Activated T-cell treated with anti-CD3 and anti-CD28 coated beads for 4 hours (primary cell): ENCODE results near the gene CEP57L1.
"Not testable (repeated sequence)": the region's sequence is repeated elsewhere in the genome, so short reads cannot be mapped to it uniquely, and the experiment has no call there.

Source experiments
- DNase-seq: peaks from one replicate; pipeline ENCODE4 v3.0.0-alpha.2; 2020

Gene CEP57L1

DNA sequence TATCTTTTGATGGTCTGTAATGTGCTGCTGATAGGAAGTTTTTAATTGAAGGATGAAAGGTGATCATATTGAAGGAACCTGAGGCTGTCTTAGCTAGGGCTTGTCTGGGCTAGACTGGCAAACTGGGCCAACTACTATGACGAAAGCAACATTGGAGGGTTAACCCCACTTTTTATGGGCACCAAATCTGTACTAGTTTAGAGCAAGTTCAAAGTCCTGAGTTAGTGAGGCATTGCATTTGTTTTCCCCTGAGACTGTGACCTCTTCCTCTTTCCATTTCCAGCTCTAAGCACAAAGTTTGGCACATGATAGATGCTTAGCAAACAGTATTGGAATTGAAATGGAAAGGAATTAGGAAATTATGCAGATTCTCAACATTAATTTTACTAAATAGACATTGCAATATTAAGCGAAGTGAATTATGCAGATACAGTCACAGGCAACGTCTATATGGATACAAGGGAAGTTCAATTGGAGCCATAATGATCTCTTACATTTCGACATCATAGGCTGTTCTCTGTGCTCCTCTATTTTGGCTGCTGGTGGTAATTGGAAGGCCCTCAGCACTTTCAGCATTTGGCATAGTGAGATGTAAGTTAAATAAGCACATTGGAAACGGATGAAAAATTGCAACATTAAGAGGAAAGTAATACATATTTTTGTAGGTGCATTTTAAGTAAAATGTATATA, 22.2 kb downstream of the CEP57L1 start:
- no peak for DNase-seq

DNA sequence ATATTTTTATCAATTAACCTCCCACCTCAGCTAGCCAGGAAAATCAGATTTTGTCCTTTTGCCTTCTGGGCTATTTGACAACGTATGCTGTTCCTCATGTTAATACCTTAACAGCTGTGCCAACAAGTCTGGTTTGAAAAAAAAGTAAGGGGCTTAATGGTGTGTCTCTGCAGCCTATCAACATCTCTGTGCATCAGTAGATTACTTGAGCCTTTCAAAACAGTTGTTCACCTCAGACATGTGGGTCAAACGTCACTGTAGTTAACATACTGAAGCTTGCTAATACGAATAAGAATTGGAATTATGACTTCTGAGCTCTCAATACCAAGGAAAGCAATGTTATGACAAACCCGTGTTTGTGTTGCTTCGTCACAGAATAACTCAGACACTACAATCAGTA, 23.0 kb downstream of the CEP57L1 start:
- DNase-seq: no peak

DNA sequence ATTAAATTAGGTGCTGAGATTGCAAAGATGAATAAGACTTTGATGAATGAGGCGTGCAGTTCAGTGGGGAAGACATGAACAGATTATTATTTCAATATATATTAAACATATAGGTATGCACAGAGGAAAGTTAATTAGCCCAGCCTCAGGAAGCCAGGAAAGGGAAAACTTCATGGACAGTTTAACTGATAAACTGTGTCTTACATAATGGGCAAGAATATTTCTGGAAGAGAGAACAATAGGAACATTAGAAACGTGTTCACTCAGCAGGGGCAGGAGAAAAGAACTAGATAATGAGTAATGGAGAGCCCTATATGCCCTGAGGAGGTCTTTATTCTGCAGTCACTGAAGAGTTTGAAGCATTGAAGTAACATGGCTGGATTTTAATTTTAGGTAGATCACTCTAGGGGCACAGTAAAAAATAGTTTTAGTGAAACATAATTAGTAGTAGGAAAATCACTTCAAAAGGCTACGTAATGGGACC, 23.6 kb downstream of the CEP57L1 start:
- DNase-seq: no peak

DNA sequence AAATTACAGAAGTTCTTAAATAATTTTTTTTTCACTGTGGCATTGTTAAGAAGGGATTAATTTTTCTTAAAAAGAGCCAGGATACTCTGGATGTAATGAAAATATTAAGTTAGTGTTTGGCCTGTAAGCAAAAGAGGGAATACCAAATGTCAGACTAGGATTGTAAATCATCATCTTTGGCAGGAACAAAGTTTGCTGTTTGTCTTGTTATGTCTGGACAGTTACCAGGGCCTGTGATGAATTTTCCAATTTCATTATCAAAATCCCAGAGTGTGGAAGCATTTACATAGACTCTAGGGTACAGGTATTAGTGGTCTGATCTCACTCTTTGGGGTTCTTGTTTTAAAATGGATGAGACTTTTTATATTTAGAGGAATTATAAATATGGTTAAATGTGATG, 26.1 kb downstream of the CEP57L1 start:
- no peak for DNase-seq

DNA sequence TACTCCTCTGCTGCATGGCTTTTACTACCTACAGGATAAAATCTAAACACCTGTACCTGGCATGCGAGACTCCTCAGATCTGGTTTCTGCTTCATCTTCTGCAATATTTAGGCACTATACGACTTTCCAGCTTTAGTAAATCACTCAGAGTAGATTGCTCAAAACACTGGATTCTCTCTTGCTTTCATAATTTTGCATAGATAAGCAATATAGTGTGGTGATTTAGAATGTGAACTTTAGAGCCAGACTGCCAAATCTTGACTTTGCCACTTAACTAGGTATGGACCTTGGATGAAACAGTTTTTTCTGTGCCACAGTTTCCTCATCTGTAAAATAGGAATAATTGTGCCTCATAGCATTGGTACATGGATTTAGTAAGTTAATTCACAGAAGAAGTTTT, 28.9 kb downstream of the CEP57L1 start:
- DNase-seq: no peak

DNA sequence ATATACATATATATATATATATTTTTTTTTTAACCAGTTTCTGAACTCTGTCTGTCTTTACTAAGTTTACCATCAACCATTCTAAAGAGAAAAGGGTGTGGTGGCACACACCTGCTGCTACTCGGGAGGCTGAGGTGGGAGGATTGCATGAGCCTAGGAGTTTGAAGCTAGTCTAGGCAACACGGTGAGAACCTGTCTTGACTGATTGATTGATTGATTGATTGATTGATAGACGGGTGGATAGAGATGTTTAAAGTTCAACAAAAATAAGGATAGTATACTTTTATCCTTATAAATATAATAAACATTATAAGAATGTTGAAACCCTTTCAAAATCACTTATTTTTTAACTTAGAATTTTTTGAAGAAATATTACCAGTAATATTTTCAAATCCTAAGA, 30.2 kb downstream of the CEP57L1 start:
- DNase-seq: no peak

DNA sequence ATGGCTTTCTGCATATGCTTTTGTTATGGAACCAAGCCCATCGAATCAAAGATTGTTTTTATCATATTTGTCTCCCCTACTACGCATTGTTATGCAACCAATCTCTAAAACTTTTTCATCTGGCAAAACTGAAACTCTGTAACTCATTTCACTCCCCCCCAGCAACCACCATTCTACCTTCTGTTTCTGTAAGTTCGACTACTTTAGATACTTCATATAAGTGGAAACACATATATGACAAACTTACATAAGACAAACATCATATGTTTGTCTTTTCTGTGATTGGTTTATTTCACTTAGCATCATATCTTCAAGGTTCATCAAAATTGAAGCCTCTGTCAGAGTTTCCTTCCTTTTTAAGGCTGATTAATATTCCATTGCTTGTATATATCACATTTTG, 34.8 kb downstream of the CEP57L1 start:
- DNase-seq: no peak

DNA sequence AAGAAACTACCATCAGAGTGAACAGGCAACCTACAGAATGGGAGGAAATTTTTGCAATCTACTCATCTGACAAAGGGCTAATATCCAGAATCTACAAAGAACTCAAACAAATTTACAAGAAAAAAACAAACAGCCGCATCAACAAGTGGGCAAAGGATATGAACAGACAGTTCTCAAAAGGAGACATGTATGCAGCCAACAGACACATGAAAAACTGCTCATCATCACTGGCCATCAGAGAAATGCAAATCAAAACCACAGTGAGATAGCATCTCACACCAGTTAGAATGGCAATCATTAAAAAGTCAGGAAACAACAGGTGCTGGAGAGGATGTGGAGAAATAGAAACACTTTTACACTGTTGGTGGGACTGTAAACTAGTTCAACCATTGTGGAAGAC, 40.3 kb downstream of the CEP57L1 start:
- not testable (repeated sequence) for DNase-seq

DNA sequence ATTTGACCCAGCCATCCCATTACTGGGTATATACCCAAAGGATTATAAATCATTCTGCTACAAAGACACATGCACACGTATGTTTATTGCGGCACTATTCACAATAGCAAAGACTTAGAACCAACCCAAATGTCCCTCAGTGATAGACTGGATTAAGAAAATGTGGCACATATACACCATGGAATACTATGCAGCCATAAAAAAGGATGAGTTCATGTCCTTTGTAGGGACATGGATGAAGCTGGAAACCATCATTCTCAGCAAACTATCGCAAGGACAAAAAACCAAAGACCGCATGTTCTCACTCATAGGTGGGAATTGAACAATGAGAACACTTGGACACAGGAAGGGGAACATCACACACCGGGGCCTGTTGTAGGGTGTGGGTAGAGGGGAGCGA, 40.7 kb downstream of the CEP57L1 start:
- not testable (repeated sequence) for DNase-seq

DNA sequence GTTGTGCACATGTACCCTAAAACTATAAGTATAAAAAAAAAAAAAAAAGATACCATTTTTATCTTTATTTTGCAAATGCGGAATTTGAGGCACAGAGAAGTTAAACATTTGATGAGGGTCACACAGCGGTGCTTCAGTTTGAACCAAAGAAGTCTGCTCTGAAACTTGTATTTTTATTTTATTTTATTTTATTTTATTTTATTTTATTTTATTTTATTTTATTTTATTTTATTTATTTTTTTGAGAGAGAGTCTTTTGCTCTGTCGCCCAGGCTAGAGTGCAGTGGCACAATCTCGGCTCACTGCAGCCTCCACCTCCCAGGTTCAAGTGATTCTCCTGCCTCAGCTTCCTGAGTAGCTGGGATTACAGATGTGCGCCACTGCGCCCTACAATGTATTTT, 41.2 kb downstream of the CEP57L1 start:
- not testable (repeated sequence) for DNase-seq

DNA sequence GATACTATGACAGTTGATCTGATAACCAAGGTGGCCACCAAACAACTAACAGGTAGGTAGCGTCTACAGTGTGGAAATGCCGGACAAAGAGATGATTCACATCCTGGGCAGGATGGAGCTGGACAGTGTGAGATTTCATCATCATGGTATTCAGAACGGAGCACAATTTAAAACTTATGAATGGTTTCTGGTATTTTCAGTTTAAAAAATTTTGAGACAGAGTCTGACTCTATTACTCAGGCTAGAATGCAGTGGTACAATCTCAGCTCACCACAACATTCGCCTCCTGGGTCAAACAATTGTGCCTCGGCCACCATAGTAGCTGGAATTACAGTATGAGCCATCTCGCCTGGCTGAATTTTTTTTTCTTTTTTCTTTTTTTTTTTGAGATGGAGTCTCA, 43.8 kb downstream of the CEP57L1 start:
- no peak for DNase-seq

DNA sequence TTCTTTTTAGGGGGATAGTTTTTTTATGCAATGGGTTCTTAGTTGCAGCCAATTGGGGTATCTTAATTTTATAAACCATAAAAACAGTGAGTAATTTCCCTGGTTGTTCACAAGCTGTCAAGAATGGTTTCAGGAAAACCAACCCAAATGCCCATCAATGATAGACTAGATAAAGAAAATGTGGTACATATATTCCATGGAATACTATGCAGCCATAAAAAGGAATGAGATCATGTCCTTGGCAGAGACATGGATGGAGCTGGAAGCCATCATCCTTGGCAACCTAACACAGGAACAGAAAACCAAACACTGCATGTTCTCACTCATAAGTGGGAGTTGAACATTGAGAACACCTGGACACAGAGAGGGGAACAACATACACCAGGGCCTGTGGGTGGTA, 46.8 kb downstream of the CEP57L1 start:
- not testable (repeated sequence) for DNase-seq

DNA sequence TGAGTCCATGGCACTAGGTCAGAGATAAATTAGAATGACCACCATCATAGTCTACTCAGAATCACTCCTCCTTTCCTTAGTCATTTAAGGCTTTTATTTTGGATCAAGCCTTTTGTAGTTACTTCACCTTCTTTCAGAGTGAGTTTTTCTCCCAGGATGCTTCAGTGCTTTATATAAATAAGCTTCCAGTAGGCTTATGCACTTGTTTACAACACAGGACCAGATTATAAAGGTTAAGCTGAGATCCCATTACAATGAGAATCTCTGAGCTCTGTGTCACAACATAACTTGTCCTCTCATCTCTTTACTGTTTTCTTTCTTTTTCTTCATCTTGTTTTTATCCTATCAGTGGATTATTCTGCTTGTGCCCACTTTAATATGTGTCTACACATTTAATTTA, 47.9 kb downstream of the CEP57L1 start:
- no peak for DNase-seq

DNA sequence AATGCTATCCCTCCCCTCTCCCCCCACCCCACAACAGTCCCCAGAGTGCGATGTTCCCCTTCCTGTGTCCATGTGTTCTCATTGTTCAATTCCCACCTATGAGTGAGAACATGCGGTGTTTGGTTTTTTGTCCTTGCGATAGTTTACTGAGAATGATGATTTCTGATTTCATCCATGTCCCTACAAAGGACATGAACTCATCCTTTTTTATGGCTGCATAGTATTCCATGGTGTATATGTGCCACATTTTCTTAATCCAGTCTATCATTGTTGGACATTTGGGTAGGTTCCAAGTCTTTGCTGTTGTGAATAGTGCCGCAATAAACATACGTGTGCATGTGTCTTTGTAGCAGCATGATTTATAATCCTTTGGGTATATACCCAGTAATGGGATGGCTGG, 52.9 kb downstream of the CEP57L1 start:
- DNase-seq: not testable (repeated sequence)

DNA sequence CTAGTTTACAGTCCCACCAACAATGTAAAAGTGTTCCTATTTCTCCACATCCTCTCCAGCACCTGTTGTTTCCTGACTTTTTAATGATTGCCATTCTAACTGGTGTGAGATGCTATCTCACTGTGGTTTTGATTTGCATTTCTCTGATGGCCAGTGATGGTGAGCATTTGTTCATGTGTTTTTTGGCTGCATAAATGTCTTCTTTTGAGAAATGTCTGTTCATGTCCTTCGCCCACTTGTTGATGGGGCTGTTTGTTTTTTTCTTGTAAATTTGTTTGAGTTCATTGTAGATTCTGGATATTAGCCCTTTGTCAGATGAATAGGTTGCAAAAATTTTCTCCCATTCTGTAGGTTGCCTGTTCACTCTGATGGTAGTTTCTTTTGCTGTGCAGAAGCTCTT, 53.4 kb downstream of the CEP57L1 start:
- not testable (repeated sequence) for DNase-seq

DNA sequence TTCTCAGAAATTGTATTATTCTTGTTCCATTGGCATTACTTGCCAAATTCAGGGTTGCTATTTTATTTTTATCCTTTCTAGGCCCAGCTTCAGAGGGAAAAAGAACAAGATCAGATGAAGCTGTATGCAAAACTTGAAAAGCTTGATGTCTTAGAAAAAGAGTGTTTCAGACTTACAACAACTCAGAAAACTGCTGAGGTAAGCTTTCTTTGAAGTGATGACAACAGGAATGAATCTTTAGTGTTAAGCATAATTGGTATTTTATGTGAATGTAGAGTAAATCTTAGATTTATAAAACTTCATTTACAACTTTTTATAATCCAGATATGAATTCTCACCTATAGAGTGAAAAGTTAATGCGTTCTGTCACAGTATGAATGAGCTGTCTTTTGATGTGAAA, 58.4 kb downstream of the CEP57L1 start:
- no peak for DNase-seq

DNA sequence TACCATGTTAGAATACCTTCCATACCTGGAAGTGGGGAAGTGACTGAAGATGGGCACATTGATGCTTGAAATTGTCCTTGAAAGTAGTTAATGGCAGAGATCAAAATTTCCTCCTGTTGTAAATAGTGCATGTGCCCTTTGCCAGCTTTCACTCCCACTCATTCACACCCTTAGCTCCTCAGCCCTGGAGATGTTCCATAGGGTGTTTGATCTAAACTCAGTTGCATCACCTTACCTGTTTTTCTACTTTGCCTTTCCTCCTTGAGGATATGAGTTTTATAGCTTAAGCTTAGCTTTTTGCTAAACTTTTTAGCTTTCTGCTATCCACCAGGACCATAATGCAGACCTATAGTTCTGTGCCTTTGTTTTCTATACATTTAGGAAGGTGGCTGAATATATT, 69.0 kb downstream of the CEP57L1 start:
- DNase-seq: no peak

DNA sequence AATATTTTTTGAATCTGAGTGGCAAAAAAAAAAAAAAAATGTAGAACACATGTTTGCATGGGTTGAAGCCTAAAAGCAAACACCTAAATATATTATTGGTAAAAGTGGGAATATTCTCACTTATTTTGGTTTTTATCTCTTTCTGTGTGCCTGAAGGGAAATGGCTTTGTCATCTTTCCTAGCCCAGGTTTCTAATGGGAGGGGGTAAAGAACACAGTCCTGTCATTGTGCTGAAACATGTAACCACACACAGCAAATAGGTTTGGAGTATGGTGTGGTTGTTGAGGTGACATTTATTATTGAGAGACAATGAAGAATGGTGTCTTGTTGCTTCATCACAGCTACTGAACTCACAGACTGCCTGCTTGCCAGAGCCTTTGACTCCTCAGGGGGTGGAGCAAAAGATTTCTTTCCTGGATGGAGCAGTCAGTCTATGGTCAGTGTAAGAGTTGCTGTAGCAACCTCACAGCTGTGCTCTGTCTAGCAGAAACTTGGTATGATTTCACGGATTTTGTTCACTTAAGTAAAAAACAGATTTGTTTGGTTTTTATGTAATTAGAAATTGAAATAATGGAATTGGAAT, 70.2 kb downstream of the CEP57L1 start:
- no peak for DNase-seq

DNA sequence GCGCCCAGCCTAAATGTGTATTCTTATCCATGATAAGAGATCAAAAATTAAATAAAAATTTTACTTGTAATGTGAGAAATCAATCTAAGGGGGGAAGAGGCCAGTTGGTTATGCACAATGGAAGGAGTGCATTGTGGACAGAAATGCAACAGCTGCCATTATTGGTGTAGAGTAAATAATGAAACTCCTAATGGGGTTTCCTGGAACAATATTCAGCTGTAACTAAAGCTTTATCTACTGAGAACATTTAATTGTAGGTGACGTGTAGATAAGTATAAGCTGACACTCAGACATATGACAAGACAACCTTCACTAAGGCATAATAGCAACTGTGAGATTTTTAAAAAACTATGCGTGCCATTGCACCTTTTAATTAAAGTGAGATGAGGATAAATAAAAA, 71.4 kb downstream of the CEP57L1 start:
- no peak for DNase-seq

DNA sequence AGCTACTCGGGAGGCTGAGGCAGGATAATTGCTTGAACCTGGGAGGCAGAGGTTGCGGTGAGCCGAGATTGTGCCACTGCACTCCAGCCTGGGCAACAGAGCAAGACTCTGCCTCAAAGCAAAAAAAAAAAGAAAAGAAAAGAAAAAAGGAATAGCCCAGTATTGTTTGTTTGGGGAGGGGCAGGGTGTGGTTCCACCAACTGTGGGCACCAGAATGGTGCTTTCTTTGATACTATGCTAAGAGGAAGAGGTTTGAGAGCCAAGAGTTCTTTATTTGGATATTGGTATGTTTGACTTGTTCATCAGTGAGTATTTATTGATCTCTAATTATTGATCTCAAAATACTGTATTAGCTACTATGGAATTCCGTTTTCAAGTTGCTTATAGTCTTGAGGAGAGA, 72.3 kb downstream of the CEP57L1 start:
- DNase-seq: no peak

DNA sequence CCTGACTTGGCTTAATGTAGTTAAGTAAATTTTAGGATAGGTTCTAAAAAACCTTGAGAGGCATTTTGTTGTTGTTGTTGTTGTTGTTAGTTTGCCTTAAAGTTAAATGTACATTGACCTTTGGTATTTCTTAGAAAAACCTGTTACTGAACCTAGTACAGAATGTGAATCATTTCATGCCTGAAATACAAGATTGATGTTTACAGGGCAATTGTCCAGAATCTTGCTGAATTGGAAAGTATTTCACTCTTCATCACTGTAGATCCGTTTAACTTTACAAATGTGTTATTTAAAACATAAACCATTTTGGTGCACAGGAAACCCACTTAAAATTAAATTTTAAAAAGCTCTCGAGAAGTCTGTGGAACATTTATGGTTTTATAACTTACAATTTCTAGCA, 75.0 kb downstream of the CEP57L1 start:
- DNase-seq: no peak

DNA sequence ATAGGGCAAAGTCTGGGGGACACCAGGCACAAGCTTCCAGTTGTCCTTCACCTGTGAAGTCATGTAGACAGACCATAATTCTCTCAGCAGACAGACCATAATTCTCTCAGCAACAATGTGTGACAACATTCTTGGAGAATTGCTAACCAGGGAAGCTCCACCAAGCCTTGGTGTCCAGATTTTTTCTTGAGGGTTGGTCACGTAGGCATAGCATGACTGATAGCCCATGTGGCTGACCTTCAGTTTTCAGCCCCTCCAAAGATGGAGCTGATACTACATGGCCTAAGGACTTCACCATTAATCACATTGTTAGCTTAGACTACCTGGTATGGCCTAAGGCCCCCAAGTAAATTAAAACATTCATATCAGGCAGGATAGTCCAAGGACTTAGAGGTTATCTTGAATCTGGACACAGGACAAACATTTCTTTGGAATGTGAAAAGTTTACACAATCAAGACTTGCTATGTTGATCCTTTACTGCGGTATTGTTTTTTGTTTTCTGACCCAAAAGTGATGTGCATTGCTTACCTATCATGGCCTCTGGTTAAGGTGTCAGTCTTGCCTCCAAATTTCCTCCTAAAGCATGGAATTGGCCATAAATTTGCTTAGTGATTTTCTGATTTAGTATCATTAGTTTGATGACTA, 76.9 kb downstream of the CEP57L1 start:
- no peak for DNase-seq

DNA sequence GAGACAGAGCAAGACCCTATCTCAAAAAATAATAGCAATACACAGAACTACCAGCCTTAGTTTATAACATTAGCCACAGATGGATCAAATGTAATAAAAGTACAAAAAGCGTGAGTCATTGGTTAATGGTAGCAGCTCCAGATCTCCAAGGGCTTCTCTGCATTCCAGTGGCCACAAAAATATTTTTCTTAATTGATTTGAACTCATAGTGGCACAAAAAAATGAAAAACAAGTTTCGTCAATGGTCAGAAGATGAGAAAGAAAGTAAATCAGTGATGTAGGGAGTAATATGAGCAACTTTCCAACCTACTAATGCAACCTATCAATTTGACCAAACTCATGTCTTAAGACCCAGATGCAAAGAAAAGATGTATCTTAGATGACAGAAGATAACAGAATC, 79.6 kb downstream of the CEP57L1 start:
- no peak for DNase-seq

DNA sequence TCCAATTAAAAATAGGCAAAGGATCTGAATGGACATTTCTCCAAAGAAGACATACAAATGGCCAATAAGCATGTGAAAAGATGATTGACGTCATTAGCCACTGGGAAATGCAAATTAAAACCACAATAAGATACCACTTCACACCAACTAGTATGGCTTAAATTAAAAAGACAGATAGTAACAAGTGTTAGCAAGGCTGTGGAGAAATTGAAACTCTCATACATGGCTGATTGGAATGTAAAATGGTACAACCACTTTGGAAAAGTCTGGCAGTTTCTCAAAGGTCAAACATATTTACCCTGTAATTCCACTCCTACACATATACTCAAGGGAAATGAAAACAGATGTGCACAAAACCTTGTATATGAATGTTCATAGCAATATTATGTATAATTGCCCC, 83.6 kb downstream of the CEP57L1 start:
- no peak for DNase-seq

DNA sequence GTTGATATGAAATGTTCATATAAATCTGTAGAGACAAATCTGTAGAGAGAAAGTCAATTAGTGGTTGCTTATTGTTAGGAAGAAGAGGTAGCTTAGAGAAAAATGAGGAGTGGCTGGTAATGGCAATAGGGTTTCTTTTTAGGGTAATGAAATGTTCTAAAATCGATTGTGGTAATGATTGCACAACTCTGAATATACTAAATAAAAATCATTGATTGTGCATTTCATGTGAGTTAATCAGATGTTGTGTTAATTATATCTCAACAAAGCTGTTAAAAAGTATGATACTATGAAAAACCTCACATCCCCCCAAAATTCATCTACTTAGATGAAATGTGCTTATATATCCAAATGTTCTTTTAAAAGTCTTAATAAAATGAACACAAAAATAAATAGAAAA, 84.2 kb downstream of the CEP57L1 start:
- DNase-seq: no peak
